ENCODE results near the gene RFT1.

DNA sequence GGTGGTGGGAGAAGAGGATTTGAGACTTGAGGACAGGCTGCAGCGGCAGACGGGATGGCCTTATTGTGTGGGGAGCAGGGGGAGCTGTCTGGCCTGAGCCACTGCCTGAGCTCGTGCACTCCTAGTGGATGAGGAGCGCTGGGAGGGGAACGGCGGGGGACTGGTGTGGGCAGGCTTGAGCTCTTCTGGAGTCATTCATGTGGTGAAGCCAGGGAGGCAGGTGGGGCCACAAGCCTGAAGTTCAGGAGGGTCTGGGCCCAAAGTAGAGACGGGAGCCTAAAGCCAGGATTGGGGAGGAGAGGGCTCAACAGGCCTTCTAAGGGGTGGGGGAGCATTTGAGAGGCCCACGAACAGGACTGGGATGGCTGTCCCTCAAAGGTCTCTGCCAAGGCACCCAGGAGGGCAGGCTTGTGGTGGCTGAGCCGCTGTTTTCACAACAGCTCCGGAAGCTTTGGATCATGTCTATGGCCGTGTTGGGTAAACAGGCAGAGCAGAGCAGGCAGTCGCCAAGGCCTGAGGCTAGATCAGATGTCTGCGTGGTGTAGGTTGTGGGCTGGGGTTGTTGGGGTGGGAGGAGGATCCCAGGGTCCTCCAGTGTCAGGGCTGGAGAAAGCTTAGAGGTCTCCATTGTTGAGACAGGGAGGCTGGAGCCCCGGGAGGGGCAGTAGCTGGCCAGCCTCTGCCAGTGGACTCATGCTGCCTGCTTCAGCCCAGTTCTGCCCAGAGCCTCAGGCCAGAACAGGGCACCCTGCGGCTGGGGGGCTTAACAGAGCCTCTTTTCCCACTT, 39.0 kb upstream of the RFT1 start:
- TF ChIP-seq, protein P1, sequence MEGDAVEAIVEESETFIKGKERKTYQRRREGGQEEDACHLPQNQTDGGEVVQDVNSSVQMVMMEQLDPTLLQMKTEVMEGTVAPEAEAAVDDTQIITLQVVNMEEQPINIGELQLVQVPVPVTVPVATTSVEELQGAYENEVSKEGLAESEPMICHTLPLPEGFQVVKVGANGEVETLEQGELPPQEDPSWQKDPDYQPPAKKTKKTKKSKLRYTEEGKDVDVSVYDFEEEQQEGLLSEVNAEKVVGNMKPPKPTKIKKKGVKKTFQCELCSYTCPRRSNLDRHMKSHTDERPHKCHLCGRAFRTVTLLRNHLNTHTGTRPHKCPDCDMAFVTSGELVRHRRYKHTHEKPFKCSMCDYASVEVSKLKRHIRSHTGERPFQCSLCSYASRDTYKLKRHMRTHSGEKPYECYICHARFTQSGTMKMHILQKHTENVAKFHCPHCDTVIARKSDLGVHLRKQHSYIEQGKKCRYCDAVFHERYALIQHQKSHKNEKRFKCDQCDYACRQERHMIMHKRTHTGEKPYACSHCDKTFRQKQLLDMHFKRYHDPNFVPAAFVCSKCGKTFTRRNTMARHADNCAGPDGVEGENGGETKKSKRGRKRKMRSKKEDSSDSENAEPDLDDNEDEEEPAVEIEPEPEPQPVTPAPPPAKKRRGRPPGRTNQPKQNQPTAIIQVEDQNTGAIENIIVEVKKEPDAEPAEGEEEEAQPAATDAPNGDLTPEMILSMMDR (IDR thresholded peaks at IDR 0.05), result no peak
- no peak for TF ChIP-seq POLR2A (IDR thresholded peaks at IDR 0.05)
